ENCODE measurements around the gene RYR2.

Gene RYR2

DNA sequence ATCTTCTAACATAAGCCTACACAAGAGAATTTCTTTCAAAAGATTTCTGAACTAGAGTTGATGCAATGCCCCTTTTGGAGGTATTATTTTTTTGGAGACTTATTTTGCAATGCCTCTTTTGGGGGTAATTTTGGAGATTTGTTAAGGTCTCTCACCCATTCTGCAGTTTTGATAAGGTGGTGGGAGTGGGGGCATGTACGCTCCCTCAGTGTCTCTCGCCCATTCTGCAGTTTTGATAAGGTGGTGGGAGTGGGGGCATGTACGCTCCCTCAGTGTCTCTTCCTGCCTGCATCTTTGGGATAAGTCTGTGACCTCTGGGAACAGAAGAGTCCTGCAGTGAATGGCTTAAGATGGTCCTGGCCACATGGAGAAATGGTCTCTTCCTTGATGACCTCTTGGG is 536.6 kb downstream of the RYR2 start:
- no peak for DNase-seq
- Histone ChIP-seq H3K4me3 (ENCODE audit: low read depth, low read length) (no peak overlapping the region), H3K79me1 (ENCODE audit: low read length) (no peaks in the 10 kb centered on the region), H3K9ac (ENCODE audit: low read length) (no peak overlapping the region), H2BK120ac (ENCODE audit: insufficient read depth, low read length, poor library complexity) (no peak overlapping the region), H3K27me3 (ENCODE audit: insufficient read depth, low read length) (no peaks in the 10 kb centered on the region), H3K9me3 (ENCODE audit: insufficient read depth, low read depth, low read length) (no peaks in the 10 kb centered on the region), H3K27ac (ENCODE audit: low read depth, low read length) (no peak overlapping the region), H2AK5ac (ENCODE audit: low read length) (no peak overlapping the region), H3K79me2 (ENCODE audit: control insufficient read depth, insufficient read depth, low read length, poor library complexity) (no peaks in the 10 kb centered on the region), H4K8ac (ENCODE audit: low read depth, low read length) (no peak overlapping the region), H3K18ac (ENCODE audit: low read length) (no peak overlapping the region), H3K36me3 (ENCODE audit: control insufficient read depth in 1 of 2, insufficient read depth in 2 of 2, low read length in 2 of 2) (no peaks in the 10 kb centered on the region), H3K4ac (ENCODE audit: low read depth, low read length) (no peak overlapping the region), H2BK5ac (ENCODE audit: low read depth, low read length, poor library complexity) (no peak overlapping the region), H3K4me2 (ENCODE audit: low read length) (no peak overlapping the region), H2BK12ac (ENCODE audit: low read length) (no peak overlapping the region), H3K4me1 (ENCODE audit: control insufficient read depth in 1 of 2, insufficient read depth in 2 of 2, low read length in 2 of 2) (no peaks in the 10 kb centered on the region), H3K14ac (ENCODE audit: low read length) (no peak overlapping the region), H2AFZ (ENCODE audit: insufficient read depth, low read length, poor library complexity) (no peak overlapping the region), H4K12ac (ENCODE audit: low read depth, low read length) (no peak overlapping the region), H3K23ac (ENCODE audit: low read length) (no peak overlapping the region), H4K91ac (ENCODE audit: low read depth, low read length) (no peak overlapping the region)
- WGBS (ENCODE audit: extremely low coverage, insufficient coverage, insufficient read length): no CpG with 5 or more reads among the region's 3 CpGs

DNA sequence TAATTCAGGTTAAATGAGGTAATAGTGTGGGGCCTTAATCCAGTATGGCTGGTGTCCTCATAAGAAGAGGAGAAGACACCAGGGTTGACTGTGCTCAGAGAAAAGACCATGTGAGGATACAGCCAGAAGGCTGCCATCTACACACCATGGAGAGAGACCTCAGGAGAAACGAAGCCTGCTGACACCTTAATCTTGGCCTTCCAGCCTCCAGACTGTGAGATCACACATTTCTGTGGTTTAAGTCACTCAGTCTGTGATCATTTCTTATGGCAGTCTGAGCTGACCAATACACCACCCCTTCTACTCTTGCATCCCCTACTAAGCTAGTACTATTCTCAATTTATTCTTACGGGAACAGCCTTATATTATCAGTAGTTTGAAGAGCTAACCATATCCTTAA is 538.7 kb downstream of the RYR2 start:
- no peak overlapping the region for H2BK5ac ChIP-seq (ENCODE audit: low read depth, low read length, poor library complexity)
- no peaks in the 10 kb centered on the region for H3K9me3 ChIP-seq (ENCODE audit: insufficient read depth, low read depth, low read length)
- H3K36me3 ChIP-seq (ENCODE audit: control insufficient read depth in 1 of 2, insufficient read depth in 2 of 2, low read length in 2 of 2): no peaks in the 10 kb centered on the region
- no peak overlapping the region for H2BK12ac ChIP-seq (ENCODE audit: low read length)
- H2AK5ac ChIP-seq (ENCODE audit: low read length): no peak overlapping the region
- H4K12ac ChIP-seq (ENCODE audit: low read depth, low read length): no peak overlapping the region
- no peak overlapping the region for H3K14ac ChIP-seq (ENCODE audit: low read length)
- no peak overlapping the region for H3K4me2 ChIP-seq (ENCODE audit: low read length)
- H4K8ac ChIP-seq (ENCODE audit: low read depth, low read length): no peak overlapping the region
- no peak overlapping the region for H3K18ac ChIP-seq (ENCODE audit: low read length)
- no peaks in the 10 kb centered on the region for H3K79me1 ChIP-seq (ENCODE audit: low read length)
- WGBS (ENCODE audit: extremely low coverage, insufficient coverage, insufficient read length): no CpG with 5 or more reads among the region's 2 CpGs
- no peak for DNase-seq
- no peak overlapping the region for H3K27ac ChIP-seq (ENCODE audit: low read depth, low read length)
- H3K79me2 ChIP-seq (ENCODE audit: control insufficient read depth, insufficient read depth, low read length, poor library complexity): no peaks in the 10 kb centered on the region
- H3K27me3 ChIP-seq (ENCODE audit: insufficient read depth, low read length): no peaks in the 10 kb centered on the region
- H3K23ac ChIP-seq (ENCODE audit: low read length): no peak overlapping the region
- H2AFZ ChIP-seq (ENCODE audit: insufficient read depth, low read length, poor library complexity): no peak overlapping the region
- no peak overlapping the region for H3K4me3 ChIP-seq (ENCODE audit: low read depth, low read length)
- H3K4ac ChIP-seq (ENCODE audit: low read depth, low read length): no peak overlapping the region
- H3K9ac ChIP-seq (ENCODE audit: low read length): no peak overlapping the region
- no peaks in the 10 kb centered on the region for H3K4me1 ChIP-seq (ENCODE audit: control insufficient read depth in 1 of 2, insufficient read depth in 2 of 2, low read length in 2 of 2)
- H4K91ac ChIP-seq (ENCODE audit: low read depth, low read length): no peak overlapping the region
- H2BK120ac ChIP-seq (ENCODE audit: insufficient read depth, low read length, poor library complexity): no peak overlapping the region

DNA sequence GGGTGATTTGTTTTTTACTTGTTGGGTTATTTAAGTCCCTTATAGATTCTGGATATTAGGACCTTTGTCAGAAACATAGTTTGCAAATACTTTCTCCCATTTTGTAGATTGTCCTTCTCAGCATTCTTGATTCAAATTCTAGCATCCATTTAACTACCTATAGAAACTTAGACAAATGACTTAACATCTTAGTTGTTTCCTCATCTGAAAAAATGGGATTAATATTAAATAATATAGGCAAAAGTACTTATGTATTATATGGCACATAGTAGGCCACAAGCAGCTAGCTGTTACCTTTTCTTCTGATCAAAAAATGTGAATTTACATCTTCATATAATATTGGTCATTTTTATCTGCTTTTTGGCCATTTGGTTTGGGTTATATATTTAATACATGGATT is 541.3 kb downstream of the RYR2 start:
- Histone ChIP-seq H3K9ac (ENCODE audit: low read length) (no peak overlapping the region), H4K91ac (ENCODE audit: low read depth, low read length) (no peak overlapping the region), H2AK5ac (ENCODE audit: low read length) (no peak overlapping the region), H3K79me1 (ENCODE audit: low read length) (no peaks in the 10 kb centered on the region), H4K8ac (ENCODE audit: low read depth, low read length) (no peak overlapping the region), H4K12ac (ENCODE audit: low read depth, low read length) (no peak overlapping the region), H3K4me1 (ENCODE audit: control insufficient read depth in 1 of 2, insufficient read depth in 2 of 2, low read length in 2 of 2) (no peaks in the 10 kb centered on the region), H2BK120ac (ENCODE audit: insufficient read depth, low read length, poor library complexity) (no peak overlapping the region), H3K18ac (ENCODE audit: low read length) (no peak overlapping the region), H3K27me3 (ENCODE audit: insufficient read depth, low read length) (no peaks in the 10 kb centered on the region), H3K79me2 (ENCODE audit: control insufficient read depth, insufficient read depth, low read length, poor library complexity) (no peaks in the 10 kb centered on the region), H3K4ac (ENCODE audit: low read depth, low read length) (no peak overlapping the region), H3K4me2 (ENCODE audit: low read length) (no peak overlapping the region), H2BK12ac (ENCODE audit: low read length) (no peak overlapping the region), H3K36me3 (ENCODE audit: control insufficient read depth in 1 of 2, insufficient read depth in 2 of 2, low read length in 2 of 2) (no peaks in the 10 kb centered on the region), H2AFZ (ENCODE audit: insufficient read depth, low read length, poor library complexity) (no peak overlapping the region), H3K4me3 (ENCODE audit: low read depth, low read length) (no peak overlapping the region), H3K27ac (ENCODE audit: low read depth, low read length) (no peak overlapping the region), H3K14ac (ENCODE audit: low read length) (no peak overlapping the region), H3K9me3 (ENCODE audit: insufficient read depth, low read depth, low read length) (no peaks in the 10 kb centered on the region), H2BK5ac (ENCODE audit: low read depth, low read length, poor library complexity) (no peak overlapping the region), H3K23ac (ENCODE audit: low read length) (no peak overlapping the region)
- no peak for DNase-seq

DNA sequence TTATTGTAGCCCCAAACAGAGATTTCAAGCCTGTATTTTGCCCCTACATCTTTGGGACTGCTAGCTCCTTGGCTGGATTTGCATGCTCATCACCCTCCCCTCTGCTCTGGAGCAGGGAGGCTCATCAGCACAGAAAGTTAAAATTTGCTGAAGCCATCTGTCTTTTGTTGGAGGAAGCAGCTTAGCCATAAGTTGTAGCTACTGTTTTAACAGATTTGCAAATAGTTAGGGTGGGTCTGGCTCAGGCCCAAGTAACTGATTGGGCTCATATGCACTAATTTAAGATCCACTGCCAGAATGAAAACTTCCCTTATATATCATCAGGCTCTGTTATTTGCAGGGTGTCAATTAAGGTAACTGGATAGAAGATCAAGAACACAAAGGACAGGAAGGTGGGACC is 541.8 kb downstream of the RYR2 start:
- no peak overlapping the region for H2BK12ac ChIP-seq (ENCODE audit: low read length)
- no peak overlapping the region for H3K27ac ChIP-seq (ENCODE audit: low read depth, low read length)
- no peak overlapping the region for H4K91ac ChIP-seq (ENCODE audit: low read depth, low read length)

DNA sequence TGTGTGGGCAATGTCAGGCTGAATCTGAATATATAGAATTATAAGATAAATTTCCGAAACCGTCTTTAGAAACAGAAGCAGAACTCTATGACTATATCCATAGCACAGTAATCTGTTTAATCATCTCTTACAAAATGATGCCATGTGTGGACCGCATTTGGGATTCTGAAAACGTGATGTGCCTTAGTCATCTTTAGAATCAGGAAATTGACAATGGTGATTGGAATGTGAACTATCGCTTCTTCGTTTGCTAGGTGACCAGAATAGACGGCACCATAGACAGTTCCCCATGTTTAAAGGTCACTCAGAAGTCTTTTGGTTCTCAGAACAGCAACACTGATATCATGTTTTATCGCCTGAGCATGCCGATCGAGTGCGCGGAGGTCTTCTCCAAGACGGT is 548.4 kb downstream of the RYR2 start:
- WGBS (ENCODE audit: extremely low coverage, insufficient coverage, insufficient read length): no CpG with 5 or more reads among the region's 13 CpGs
- no peak overlapping the region for H4K8ac ChIP-seq (ENCODE audit: low read depth, low read length)
- H2AK5ac ChIP-seq (ENCODE audit: low read length): no peak overlapping the region
- H3K79me1 ChIP-seq (ENCODE audit: low read length): no peaks in the 10 kb centered on the region
- H2BK120ac ChIP-seq (ENCODE audit: insufficient read depth, low read length, poor library complexity): no peak overlapping the region
- no peak overlapping the region for H3K27ac ChIP-seq (ENCODE audit: low read depth, low read length)
- H3K27me3 ChIP-seq (ENCODE audit: insufficient read depth, low read length): no peaks in the 10 kb centered on the region
- no peak overlapping the region for H3K4me2 ChIP-seq (ENCODE audit: low read length)
- H3K79me2 ChIP-seq (ENCODE audit: control insufficient read depth, insufficient read depth, low read length, poor library complexity): no peaks in the 10 kb centered on the region
- H3K4ac ChIP-seq (ENCODE audit: low read depth, low read length): no peak overlapping the region
- no peak overlapping the region for H3K18ac ChIP-seq (ENCODE audit: low read length)
- no peaks in the 10 kb centered on the region for H3K9me3 ChIP-seq (ENCODE audit: insufficient read depth, low read depth, low read length)
- no peak overlapping the region for H2BK12ac ChIP-seq (ENCODE audit: low read length)
- no peak overlapping the region for H3K4me3 ChIP-seq (ENCODE audit: low read depth, low read length)
- no peak overlapping the region for H2AFZ ChIP-seq (ENCODE audit: insufficient read depth, low read length, poor library complexity)
- no peak overlapping the region for H3K9ac ChIP-seq (ENCODE audit: low read length)
- no peak overlapping the region for H2BK5ac ChIP-seq (ENCODE audit: low read depth, low read length, poor library complexity)
- no peak overlapping the region for H4K91ac ChIP-seq (ENCODE audit: low read depth, low read length)
- no peak for DNase-seq
- H3K36me3 ChIP-seq (ENCODE audit: control insufficient read depth in 1 of 2, insufficient read depth in 2 of 2, low read length in 2 of 2): peaks cover under 1% of the 10 kb centered on the region in 2 experiments
- no peak overlapping the region for H3K23ac ChIP-seq (ENCODE audit: low read length)
- no peak overlapping the region for H4K12ac ChIP-seq (ENCODE audit: low read depth, low read length)
- no peak overlapping the region for H3K14ac ChIP-seq (ENCODE audit: low read length)
- no peaks in the 10 kb centered on the region for H3K4me1 ChIP-seq (ENCODE audit: control insufficient read depth in 1 of 2, insufficient read depth in 2 of 2, low read length in 2 of 2)

More for the DNA sequence above, 541.8 kb downstream of the RYR2 start:
- Histone ChIP-seq H3K4ac (ENCODE audit: low read depth, low read length) (no peak overlapping the region), H3K23ac (ENCODE audit: low read length) (no peak overlapping the region), H3K36me3 (ENCODE audit: control insufficient read depth in 1 of 2, insufficient read depth in 2 of 2, low read length in 2 of 2) (no peaks in the 10 kb centered on the region), H3K9me3 (ENCODE audit: insufficient read depth, low read depth, low read length) (no peaks in the 10 kb centered on the region), H4K8ac (ENCODE audit: low read depth, low read length) (no peak overlapping the region), H2AFZ (ENCODE audit: insufficient read depth, low read length, poor library complexity) (no peak overlapping the region), H3K14ac (ENCODE audit: low read length) (no peak overlapping the region), H3K9ac (ENCODE audit: low read length) (no peak overlapping the region), H2AK5ac (ENCODE audit: low read length) (no peak overlapping the region), H3K18ac (ENCODE audit: low read length) (no peak overlapping the region), H3K79me1 (ENCODE audit: low read length) (no peaks in the 10 kb centered on the region), H3K4me3 (ENCODE audit: low read depth, low read length) (no peak overlapping the region), H2BK120ac (ENCODE audit: insufficient read depth, low read length, poor library complexity) (no peak overlapping the region), H2BK5ac (ENCODE audit: low read depth, low read length, poor library complexity) (no peak overlapping the region), H3K4me2 (ENCODE audit: low read length) (no peak overlapping the region), H3K79me2 (ENCODE audit: control insufficient read depth, insufficient read depth, low read length, poor library complexity) (no peaks in the 10 kb centered on the region), H4K12ac (ENCODE audit: low read depth, low read length) (no peak overlapping the region), H3K27me3 (ENCODE audit: insufficient read depth, low read length) (no peaks in the 10 kb centered on the region), H3K4me1 (ENCODE audit: control insufficient read depth in 1 of 2, insufficient read depth in 2 of 2, low read length in 2 of 2) (no peaks in the 10 kb centered on the region)
- no peak for DNase-seq
